A673 (cell line): Measurements from ENCODE around the gene ESF1.

Source experiments
- EZH2 ChIP-seq: fragments of 200-600 bp; sonication (generic); IDR thresholded peaks from 2 replicates; pipeline ENCODE4 v1.6.1; 2017; ENCODE audit warnings: borderline replicate concordance, low read depth, mild to moderate bottlenecking, mixed read lengths, antibody characterized with exemption, low read length; ENCODE audit not compliant: poor library complexity, severe bottlenecking
- TF ChIP-seq, protein P1 (sequence below): fragments of 300-800, 200-600 bp; sonication (generic); conservative IDR thresholded peaks from 2 replicates; pipeline ENCODE4 v1.5.1; 2017; ENCODE audit warnings: low read depth, mild to moderate bottlenecking, antibody characterized with exemption, low read length, moderate library complexity, mixed read lengths

DNA sequence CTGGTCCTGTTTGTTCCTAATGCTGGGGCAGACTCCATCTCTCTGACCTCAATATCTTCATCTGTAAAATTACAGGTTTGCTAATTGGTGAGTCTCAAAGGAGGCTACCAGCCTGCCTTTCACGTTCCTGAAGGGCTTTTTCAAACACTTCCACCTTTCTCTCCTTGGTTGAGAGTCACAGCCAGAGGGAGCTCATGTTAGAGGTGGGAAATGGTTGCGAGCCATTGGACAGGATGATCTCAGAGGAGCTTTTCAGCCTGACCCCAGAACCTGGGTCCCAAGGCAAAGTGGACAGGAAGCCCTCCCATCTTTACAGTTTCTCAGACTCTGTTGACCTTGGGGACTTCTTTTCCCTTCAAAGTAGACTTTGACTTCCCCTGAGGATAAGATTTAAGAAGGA lies 37.7 kb upstream of the ESF1 start:
- TF ChIP-seq, protein P1, sequence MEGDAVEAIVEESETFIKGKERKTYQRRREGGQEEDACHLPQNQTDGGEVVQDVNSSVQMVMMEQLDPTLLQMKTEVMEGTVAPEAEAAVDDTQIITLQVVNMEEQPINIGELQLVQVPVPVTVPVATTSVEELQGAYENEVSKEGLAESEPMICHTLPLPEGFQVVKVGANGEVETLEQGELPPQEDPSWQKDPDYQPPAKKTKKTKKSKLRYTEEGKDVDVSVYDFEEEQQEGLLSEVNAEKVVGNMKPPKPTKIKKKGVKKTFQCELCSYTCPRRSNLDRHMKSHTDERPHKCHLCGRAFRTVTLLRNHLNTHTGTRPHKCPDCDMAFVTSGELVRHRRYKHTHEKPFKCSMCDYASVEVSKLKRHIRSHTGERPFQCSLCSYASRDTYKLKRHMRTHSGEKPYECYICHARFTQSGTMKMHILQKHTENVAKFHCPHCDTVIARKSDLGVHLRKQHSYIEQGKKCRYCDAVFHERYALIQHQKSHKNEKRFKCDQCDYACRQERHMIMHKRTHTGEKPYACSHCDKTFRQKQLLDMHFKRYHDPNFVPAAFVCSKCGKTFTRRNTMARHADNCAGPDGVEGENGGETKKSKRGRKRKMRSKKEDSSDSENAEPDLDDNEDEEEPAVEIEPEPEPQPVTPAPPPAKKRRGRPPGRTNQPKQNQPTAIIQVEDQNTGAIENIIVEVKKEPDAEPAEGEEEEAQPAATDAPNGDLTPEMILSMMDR, result no peak
- no peak for TF ChIP-seq EZH2
